Measurements from ENCODE around the gene INTS1.
"Not testable (repeated sequence)": the region's sequence is repeated elsewhere in the genome, so short reads cannot be mapped to it uniquely, and the experiment has no call there.

The INTS1 gene

GRCh38 chr7:1447551-1448244, 56.5 kb downstream of the INTS1 start:
- no peak for DNase-seq (ENCODE audit: low read depth, low spot score)

DNA sequence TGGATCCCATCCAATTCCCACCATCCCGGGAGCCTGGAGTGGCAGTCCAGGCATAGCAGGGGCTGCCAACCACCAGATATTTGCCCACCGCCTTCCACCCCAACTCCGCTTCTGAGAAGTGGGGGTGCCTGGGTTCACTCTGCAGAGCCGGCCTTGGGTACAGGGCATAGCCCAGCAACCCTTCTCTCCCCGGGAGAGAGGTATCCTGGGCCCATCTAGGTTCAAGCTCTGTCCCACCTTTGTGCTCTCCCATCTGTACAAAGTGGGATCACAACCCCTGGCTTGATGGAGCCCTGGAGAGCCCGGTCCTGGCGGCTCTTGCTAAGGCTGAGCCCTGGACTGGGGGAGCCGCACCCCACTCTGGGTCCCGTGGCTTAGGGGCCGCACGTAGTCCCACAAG, 57.1 kb downstream of the INTS1 start:
- DNase-seq (ENCODE audit: low read depth, low spot score): no peak

GRCh38 chr7:1446620-1447032, 57.6 kb downstream of the INTS1 start:
- DNase-seq (ENCODE audit: low read depth, low spot score): no peak

- DNase-seq (ENCODE audit: low read depth, low spot score): not testable (repeated sequence)
These were observed 58.2 kb downstream of the INTS1 start for GRCh38 chr7:1446026-1446425.

GRCh38 chr7:1445341-1445740, 58.8 kb downstream of the INTS1 start:
- no peak for DNase-seq (ENCODE audit: low read depth, low spot score)

DNA sequence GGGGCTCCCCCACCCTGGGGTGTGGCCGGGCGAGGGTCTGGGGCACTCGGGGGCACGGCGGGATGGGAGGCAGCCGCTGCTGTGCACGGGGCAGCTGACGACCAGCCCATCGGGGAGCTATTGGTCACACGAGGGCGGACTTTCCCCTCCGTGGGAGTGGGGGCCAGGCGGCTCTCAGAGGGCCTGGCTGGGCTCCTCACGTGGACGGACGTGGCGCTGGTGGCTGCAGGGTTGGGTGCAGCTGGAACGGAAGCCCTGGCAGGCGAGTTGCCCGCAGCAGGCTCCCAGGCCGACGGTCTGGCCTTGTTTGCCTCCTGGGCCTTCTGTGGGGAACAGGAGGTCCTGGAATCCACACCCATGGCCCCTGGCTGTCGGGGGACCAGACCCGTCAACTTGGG, 59.3 kb downstream of the INTS1 start:
- DNase-seq (ENCODE audit: low read depth, low spot score): no peak

DNA sequence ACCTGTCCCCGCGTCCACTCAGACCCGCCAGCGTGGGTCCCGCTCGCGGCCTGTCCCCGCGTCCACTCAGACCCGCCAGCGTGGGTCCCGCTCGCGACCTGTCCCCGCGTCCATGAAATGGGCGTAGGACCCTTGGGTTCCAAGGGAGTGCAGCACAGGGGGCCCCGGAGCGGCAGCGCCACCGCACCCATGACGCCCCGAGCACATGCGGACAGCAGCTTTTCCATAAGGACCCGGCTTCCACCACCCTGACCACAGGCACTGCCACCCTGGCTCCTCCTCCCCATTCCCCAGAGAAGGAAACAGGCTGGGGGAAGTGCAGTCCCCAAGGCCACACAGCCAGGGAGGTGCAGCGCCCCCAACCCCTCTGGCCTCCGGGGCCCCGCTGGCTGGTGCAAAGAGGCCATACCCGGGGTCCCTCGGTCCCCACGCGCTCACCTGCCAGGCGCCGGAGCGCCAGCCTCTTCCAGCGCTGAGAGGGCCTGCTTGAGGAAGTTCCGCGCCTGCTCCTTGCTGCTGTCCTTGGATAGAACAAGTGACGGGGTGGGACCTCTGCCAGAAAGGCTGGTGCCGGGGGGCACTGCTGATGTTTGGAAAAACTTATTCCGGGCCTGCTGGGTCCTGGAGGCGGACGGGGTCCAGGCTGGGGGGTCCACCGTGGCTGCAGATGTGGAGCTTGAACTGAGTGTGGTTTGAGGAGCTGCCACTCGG, 59.8 kb downstream of the INTS1 start:
- DNase-seq (ENCODE audit: low read depth, low spot score): no peak

DNA sequence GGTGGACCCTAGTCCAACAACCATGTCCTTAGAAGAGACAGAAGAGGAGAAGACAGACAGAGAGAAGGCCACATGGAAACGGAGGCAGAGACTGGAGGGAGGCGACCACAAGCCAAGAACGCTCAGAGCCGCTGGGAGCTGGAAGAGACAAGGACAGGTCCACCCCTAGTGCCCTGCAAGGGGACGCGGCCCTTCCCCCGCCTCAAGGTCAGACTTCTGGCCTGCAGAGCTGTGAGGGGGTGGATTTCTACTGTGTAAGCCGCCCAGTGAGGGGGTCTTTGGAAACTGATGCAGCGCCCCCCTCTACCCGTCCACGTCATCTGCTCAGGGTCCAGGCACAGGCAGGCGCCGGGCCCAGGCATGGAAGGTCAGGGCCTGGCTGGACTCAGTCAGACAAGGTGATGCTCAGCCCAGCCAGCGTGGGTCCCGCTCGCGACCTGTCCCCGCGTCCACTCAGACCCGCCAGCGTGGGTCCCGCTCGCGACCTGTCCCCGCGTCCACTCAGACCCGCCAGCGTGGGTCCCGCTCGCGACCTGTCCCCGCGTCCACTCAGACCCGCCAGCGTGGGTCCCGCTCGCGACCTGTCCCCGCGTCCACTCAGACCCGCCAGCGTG, 60.5 kb downstream of the INTS1 start:
- DNase-seq (ENCODE audit: low read depth, low spot score): not testable (repeated sequence)

- DNase-seq (ENCODE audit: low read depth, low spot score): no peak
These were observed 61.6 kb downstream of the INTS1 start for GRCh38 chr7:1442355-1443124.

GRCh38 chr7:1441615-1442354, 62.4 kb downstream of the INTS1 start:
- DNase-seq (ENCODE audit: low read depth, low spot score): no peak

DNA sequence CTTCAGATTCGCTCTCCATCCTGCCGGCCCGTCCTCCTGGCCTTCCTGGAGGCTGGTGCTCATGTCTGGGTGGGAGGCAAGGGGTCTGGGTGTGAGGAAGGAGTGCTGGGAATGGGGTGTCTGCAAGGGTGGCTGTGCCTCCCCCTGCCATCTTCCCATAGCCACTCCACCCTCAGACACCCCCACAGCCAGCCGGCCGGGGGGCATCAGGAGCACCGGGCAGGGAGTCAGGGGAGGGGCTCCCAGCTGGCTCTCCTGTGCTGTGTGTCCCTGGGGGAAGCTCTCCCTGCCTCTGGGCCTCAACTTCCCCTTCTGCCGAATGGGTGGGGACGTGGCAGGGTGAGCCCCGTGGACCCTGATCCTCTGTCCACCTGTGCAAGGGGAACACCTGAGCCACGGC, 63.6 kb downstream of the INTS1 start:
- no peak for DNase-seq (ENCODE audit: low read depth, low spot score)

DNA sequence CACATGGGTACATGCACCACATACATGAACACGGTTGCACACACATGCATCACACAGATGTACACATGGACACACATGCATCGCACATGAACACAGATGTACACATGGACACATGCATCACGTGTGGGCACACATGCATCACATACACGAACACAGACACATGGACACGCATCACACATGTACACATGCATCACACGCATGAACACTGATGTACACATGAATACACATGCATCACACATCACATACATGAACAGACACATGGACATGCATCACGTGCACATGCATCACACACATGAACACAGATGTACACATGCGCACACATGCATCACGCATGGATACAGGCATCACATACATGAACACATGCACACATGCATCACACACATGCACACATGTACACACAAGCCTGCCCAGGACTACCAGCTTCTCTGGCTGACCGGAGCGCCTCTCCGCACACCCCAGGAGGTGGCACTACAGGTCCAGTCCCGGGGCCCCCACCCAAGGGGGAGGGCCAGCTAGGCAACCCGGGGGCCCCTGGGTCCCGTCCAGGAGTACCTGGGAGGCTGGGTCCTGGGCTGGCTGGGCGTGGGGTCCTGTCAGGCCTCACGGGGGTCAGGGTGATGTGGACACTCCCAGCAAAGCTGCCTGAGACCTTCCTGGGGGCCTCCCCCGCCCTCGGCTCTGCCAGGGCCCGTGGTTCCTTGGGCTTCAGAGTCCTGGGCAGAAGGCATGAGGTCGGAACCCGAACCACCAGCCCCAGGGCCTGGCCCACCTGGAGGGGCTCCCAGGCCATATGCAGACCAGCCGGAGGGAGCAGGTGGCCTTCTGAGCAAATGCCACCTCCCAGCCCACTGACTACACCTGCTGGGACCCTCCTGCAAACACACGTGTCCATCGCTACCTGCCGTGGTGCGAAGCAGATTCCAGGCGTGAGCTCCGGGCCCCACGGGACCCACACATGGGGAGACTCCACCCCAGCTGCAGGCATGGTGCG, 64.5 kb downstream of the INTS1 start:
- DNase-seq (ENCODE audit: low read depth, low spot score): no peak

DNA sequence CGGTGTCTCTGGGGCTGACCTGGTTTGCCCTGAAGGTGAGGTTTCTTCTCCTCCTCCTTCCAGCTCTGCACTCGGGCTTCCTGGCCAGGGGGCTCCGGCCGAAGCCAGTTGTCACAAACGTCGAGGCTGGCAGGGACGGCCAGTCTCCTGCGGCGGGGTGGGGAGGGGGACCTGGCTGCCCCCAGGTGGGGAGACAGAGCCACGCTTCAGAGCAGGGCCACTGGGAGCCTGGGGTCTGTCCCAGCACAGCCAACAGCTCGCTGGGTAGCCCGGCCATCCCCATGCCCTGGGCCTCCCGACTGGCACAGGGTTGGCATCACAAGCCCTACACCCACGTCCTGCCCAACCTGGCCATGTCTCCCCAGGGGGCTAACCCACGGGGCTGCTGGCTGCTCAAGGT, 65.4 kb downstream of the INTS1 start:
- no peak for DNase-seq (ENCODE audit: low read depth, low spot score)

DNA sequence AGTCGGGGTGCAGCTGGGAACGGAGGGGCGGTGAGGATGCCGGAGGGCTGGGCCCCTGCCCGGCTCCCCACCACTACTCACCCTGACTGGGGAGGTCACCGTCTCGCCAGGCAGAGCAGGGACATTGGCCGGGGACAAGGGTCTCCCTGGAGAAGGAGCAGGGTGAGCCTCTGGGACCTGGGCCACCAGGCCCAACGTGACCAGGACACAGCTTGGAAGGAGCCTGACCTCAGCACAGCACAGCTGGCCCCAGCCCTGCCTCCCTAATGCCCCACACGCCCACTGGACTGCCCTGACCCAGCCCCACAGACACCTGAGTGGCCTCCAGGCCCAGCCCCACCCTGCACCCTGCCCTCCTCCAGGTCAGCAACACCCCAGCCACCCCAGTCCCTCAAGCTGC, 66.0 kb downstream of the INTS1 start:
- DNase-seq (ENCODE audit: low read depth, low spot score): no peak

- DNase-seq (ENCODE audit: low read depth, low spot score): no peak
These were observed 66.9 kb downstream of the INTS1 start for GRCh38 chr7:1437155-1437880.

DNA sequence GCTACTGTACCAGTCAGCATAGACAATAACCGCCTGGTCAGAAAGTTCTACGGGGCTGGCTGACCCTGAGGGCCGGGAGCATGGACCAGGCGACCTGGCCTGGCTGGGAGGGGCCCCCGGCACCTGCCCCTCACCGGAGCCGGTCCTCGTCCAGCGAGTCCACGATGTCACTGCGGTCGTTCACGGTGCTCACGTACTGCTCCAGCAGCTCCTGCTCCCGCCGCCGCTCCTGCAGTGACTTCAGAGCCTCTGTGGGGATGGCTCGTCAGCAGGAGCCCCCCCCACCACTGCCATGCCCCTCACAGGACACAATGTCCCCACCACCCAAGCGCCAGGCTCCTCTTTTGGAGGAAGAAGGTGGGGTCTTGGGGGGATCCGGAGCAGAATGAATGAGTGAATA, 67.6 kb downstream of the INTS1 start:
- no peak for DNase-seq (ENCODE audit: low read depth, low spot score)

DNA sequence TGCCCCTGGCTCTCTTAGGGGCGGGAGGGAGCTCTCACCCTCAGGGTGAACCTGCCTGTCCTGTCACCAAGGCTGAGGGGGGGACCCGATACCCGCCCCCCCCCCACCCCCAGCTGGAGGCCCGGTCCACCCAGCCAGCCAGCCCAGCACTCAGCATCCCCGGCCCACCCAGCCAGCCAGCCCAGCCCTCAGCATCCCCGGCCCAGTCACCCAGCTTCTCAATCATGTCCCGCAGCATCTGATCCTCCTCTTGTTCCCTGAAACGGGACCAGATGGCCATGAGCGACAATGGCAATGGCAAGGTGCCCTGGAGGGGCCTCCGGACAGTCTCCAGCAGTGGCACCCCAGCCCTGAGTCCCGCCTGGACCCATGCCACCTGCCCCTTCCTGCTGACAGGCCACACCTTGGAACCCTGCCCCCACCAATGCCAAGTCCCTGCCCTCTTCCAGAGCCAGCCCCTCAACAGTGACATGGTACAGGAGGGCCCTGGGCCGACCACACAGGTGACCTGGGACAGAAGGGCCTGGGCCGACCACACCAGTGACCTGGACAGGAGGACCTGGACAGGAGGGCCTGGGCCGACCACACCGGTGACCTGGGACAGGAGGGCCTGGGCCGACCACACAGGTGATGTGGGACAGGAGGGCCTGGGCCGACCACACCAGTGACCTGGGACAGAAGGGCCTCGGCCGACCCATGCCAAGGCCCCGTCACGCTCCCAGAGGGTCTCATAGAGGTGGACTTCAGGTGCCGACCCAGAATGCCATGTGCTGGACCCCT, 69.1 kb downstream of the INTS1 start:
- DNase-seq (ENCODE audit: low read depth, low spot score): no peak

DNA sequence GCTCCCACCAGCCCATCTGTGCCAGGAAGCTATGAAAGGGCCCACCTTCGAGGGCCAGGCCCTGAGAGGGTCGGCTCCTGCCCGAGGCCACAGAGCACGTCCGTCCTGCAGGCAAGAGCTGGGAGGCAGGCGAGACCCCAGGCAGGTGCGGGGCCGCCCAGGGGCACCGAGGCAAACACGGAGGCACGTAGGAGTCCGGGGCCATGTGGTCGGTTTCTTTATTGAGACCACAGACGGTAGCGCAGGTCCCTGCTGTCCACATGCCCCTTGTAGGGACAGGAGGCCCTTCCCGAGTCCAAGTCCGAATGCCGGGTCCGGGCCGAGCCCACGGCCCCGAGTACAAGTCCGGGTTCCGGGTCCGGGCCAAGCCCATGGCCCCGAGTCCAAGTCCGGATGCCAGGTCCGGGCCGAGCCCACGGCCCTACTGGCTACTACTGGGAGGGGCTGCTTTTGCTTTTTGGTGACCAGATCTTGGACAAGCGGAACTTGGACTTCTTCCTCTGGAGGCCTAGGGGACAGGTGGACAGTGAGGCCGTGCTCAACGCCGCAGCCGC, 69.9 kb downstream of the INTS1 start:
- no peak for DNase-seq (ENCODE audit: low read depth, low spot score)

All from activated naive CD8-positive, alpha-beta T cell treated with anti-CD3 and anti-CD28 coated beads, Interleukin-2, amount 50 U/mL, for 16 hours (primary cell).